ENCODE results near the gene HSD17B12. TPM values are rescaled to one million over a fixed set of nuclear protein-coding genes. Genes with fewer than 3 reads are reported as not detected.

HSD17B12 gene
- total and polyA plus RNA-seq, 2 of the 13 experiments (the other 11 are each of a cell fraction or from before 2014, with no cell fraction given): 50.3 to 117 TPM

GRCh38 chr11:43680521-43681400, at the start of gene HSD17B12 (continued):
- TF ChIP-seq, protein P1, sequence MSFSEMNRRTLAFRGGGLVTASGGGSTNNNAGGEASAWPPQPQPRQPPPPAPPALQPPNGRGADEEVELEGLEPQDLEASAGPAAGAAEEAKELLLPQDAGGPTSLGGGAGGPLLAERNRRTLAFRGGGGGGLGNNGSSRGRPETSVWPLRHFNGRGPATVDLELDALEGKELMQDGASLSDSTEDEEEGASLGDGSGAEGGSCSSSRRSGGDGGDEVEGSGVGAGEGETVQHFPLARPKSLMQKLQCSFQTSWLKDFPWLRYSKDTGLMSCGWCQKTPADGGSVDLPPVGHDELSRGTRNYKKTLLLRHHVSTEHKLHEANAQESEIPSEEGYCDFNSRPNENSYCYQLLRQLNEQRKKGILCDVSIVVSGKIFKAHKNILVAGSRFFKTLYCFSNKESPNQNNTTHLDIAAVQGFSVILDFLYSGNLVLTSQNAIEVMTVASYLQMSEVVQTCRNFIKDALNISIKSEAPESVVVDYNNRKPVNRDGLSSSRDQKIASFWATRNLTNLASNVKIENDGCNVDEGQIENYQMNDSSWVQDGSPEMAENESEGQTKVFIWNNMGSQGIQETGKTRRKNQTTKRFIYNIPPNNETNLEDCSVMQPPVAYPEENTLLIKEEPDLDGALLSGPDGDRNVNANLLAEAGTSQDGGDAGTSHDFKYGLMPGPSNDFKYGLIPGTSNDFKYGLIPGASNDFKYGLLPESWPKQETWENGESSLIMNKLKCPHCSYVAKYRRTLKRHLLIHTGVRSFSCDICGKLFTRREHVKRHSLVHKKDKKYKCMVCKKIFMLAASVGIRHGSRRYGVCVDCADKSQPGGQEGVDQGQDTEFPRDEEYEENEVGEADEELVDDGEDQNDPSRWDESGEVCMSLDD (CRISPR knock-in tag; IDR thresholded peaks at IDR 0.05; ENCODE audit: borderline replicate concordance): peak; percentile 72; the same call in 1 of the 2 replicates
- TF ChIP-seq IRX3 (CRISPR knock-in tag; IDR thresholded peaks at IDR 0.05; ENCODE audit: borderline replicate concordance, low read depth) (peak; percentile 35; the same call in 1 of the 2 replicates), ZNF451 (CRISPR knock-in tag; IDR thresholded peaks at IDR 0.05) (no peak), KDM5A (IDR thresholded peaks at IDR 0.05; ENCODE audit: borderline replicate concordance, low read length) (no peak), ZNF264 (CRISPR knock-in tag; IDR thresholded peaks at IDR 0.05) (peak; percentile 44), FIP1L1 (IDR thresholded peaks at IDR 0.05; ENCODE audit: borderline replicate concordance, insufficient read depth, low read depth, low read length) (no peak), GMEB1 (CRISPR knock-in tag; IDR thresholded peaks at IDR 0.05; ENCODE audit: borderline replicate concordance) (peak; percentile 69; the same call in 1 of the 2 replicates), PATZ1 (CRISPR knock-in tag; IDR thresholded peaks at IDR 0.05) (peak; percentile 27; the same call in 1 of the 2 replicates), CEBPB (IDR thresholded peaks at IDR 0.05; ENCODE audit: borderline replicate concordance, low read depth, low read length) (no peak), ZNF235 (CRISPR knock-in tag; IDR thresholded peaks at IDR 0.05; ENCODE audit: borderline replicate concordance) (peak; percentile 58; the same call in 1 of the 2 replicates), ESRRA (CRISPR knock-in tag; IDR thresholded peaks at IDR 0.05; ENCODE audit: low read depth) (no peak), ZNF20 (CRISPR knock-in tag; IDR thresholded peaks at IDR 0.05) (0 out of 2 replicates have a peak, but pooled peaks have one; percentile 56), KLF15 (CRISPR knock-in tag; IDR thresholded peaks at IDR 0.05; ENCODE audit: borderline replicate concordance) (peak; percentile 72; the same call in 1 of the 2 replicates), ZNF414 (CRISPR knock-in tag; IDR thresholded peaks at IDR 0.05) (no peak), CAMTA2 (CRISPR knock-in tag; IDR thresholded peaks at IDR 0.05; ENCODE audit: borderline replicate concordance) (no peak), CBX1 (IDR thresholded peaks at IDR 0.05; ENCODE audit: low read depth) (no peak), NONO (IDR thresholded peaks at IDR 0.05) (no peak), NONO (CRISPR knock-in tag; conservative IDR thresholded peaks at IDR 0.05) (0 out of 2 replicates have a peak, but pooled peaks have one; percentile 45)
- TF ChIP-seq, protein P2, sequence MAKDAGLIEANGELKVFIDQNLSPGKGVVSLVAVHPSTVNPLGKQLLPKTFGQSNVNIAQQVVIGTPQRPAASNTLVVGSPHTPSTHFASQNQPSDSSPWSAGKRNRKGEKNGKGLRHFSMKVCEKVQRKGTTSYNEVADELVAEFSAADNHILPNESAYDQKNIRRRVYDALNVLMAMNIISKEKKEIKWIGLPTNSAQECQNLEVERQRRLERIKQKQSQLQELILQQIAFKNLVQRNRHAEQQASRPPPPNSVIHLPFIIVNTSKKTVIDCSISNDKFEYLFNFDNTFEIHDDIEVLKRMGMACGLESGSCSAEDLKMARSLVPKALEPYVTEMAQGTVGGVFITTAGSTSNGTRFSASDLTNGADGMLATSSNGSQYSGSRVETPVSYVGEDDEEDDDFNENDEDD (CRISPR knock-in tag; IDR thresholded peaks at IDR 0.05; ENCODE audit: borderline replicate concordance): peak; percentile 56; the same call in 1 of the 2 replicates
